A673 (cell line): ENCODE results near the gene MTHFR.

Experiments used
- EZH2 ChIP-seq: fragments of 200-600 bp; sonication (generic); IDR thresholded peaks from 2 replicates; pipeline ENCODE4 v1.6.1; 2017; ENCODE audit warnings: borderline replicate concordance, low read depth, mild to moderate bottlenecking, mixed read lengths, antibody characterized with exemption, low read length; ENCODE audit not compliant: poor library complexity, severe bottlenecking
- TF ChIP-seq, protein P1 (sequence below): fragments of 300-800, 200-600 bp; sonication (generic); conservative IDR thresholded peaks from 2 replicates; pipeline ENCODE4 v1.5.1; 2017; ENCODE audit warnings: low read depth, mild to moderate bottlenecking, antibody characterized with exemption, low read length, moderate library complexity, mixed read lengths

DNA sequence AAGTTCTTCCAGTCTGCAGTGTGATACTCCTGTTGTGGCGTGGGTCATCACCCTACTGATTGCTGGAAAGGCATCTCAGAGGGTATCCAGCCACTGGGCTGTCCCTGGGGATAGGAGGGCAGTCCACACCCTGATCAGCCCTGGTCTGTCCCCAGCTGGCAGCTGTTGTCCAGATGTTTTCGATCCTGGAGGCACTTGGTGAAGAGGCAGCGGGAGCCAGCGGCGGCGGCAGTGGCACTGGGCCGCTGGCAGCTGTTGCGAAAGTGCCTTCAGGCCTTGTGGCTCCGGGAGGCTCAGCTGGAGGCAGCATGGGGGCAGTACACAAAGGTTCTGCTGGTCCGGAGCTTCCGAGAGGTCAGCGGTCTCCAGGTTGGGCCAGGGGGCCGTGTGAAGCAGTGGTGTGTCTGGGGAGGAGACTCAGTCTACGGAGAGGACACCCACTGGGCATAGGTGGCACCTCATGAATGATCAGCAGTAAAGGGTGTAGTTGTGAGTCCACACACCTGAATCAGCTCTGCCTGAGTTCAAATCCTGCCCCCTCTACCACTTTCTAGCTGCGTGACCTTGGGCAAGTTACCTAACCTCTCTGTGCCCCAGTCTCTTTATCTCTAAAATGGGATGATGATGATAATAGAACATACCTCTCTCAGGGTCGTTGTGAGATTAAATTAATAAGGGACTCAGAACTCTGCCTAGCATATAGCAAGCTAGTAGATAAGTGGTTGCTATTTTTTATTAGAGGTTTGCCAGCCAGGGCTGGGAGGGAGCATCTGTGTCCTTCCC, 37.7 kb downstream of the MTHFR start:
- TF ChIP-seq, protein P1, sequence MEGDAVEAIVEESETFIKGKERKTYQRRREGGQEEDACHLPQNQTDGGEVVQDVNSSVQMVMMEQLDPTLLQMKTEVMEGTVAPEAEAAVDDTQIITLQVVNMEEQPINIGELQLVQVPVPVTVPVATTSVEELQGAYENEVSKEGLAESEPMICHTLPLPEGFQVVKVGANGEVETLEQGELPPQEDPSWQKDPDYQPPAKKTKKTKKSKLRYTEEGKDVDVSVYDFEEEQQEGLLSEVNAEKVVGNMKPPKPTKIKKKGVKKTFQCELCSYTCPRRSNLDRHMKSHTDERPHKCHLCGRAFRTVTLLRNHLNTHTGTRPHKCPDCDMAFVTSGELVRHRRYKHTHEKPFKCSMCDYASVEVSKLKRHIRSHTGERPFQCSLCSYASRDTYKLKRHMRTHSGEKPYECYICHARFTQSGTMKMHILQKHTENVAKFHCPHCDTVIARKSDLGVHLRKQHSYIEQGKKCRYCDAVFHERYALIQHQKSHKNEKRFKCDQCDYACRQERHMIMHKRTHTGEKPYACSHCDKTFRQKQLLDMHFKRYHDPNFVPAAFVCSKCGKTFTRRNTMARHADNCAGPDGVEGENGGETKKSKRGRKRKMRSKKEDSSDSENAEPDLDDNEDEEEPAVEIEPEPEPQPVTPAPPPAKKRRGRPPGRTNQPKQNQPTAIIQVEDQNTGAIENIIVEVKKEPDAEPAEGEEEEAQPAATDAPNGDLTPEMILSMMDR = no peak
- no peak for TF ChIP-seq EZH2
